CD4-positive, alpha-beta T cell (primary cell): Measurements from ENCODE around the gene CCND3. TPM values are rescaled to one million over a fixed set of nuclear protein-coding genes. Genes with fewer than 3 reads are reported as not detected.
A peak's percentile ranks its signal among the peaks of the same experiment; 100 is the strongest.

Source experiments
- ATAC-seq: fragments of 200-7000 bp; cut with Tn5 transposase; one replicate; pipeline ENCODE4 v1.10.0; 2022; ENCODE audit warnings: mild to moderate bottlenecking; ENCODE audit not compliant: poor library complexity
- CTCF ChIA-PET: fragments of 350-600 bp; sonication (Branson Sonifier 250); formaldehyde crosslinking; loops from one replicate; lab custom pipeline; 2021; ENCODE audit warnings: antibody characterized with exemption, inconsistent platforms; lab: Charles Lee
- POLR2A ChIA-PET: fragments of 350-600 bp; sonication (Branson Sonifier 250); formaldehyde crosslinking; loops from one replicate; lab custom pipeline; 2021; ENCODE audit warnings: antibody characterized with exemption, inconsistent platforms; lab: Charles Lee
- DNase-seq, 14 experiments: peaks; one replicate each; pipeline ENCODE4 v3.0.0-alpha.2; 2013 to 2020; ENCODE audit warnings: mixed read lengths in 2 of 14
- H3K27ac ChIP-seq, 2 donors: one replicate each; pipeline versions ENCODE4 v1.5.1 to v1.7.0; 2013; ENCODE audit warnings: low read length in 2 of 2, low read depth in 1 of 2, mild to moderate bottlenecking in 1 of 2
- H3K27me3 ChIP-seq, 2 experiments: 1 replicate in 1 of 2; 2 replicates in 1 of 2; pipeline versions ENCODE4 v1.6.1 to v1.7.0; 2013; ENCODE audit warnings: low read length in 2 of 2, control low read depth in 1 of 2, mild to moderate bottlenecking in 1 of 2, moderate library complexity in 1 of 2; ENCODE audit not compliant: insufficient read depth in 2 of 2, control insufficient read depth in 1 of 2
- H3K36me3 ChIP-seq: one replicate; pipeline ENCODE4 v1.6.1; 2013; ENCODE audit warnings: low read length, control low read depth; ENCODE audit not compliant: insufficient read depth
- H3K4me1 ChIP-seq: one replicate; pipeline ENCODE4 v1.6.1; 2013; ENCODE audit warnings: low read length, control low read depth; ENCODE audit not compliant: insufficient read depth
- H3K4me3 ChIP-seq: one replicate; pipeline ENCODE4 v1.5.1; 2013; ENCODE audit warnings: mild to moderate bottlenecking, low read length, moderate library complexity
- H3K9me3 ChIP-seq, 2 experiments: 1 replicate in 1 of 2; 2 replicates in 1 of 2; pipeline versions ENCODE4 v1.6.1 to v1.7.0; 2013; ENCODE audit warnings: low read length in 2 of 2, mild to moderate bottlenecking in 2 of 2, control low read depth in 1 of 2, moderate library complexity in 1 of 2; ENCODE audit not compliant: control insufficient read depth in 1 of 2, insufficient read depth in 1 of 2
- H3K27ac Mint-ChIP-seq: one replicate; pipeline ENCODE4 v1.8.0; 2020; ENCODE audit warnings: mixed read lengths
- H3K27me3 Mint-ChIP-seq: one replicate; pipeline ENCODE4 v1.8.0; 2021; ENCODE audit warnings: mixed read lengths
- H3K36me3 Mint-ChIP-seq: one replicate; pipeline ENCODE4 v1.8.0; 2021; ENCODE audit warnings: low read depth, mixed read lengths
- H3K4me1 Mint-ChIP-seq: one replicate; pipeline ENCODE4 v1.8.0; 2021; ENCODE audit warnings: low read depth, mixed read lengths
- H3K4me3 Mint-ChIP-seq: one replicate; pipeline ENCODE4 v1.8.0; 2020; ENCODE audit warnings: mild to moderate bottlenecking, mixed read lengths
- H3K9me3 Mint-ChIP-seq: one replicate; pipeline ENCODE4 v1.8.0; 2020; ENCODE audit warnings: mixed read lengths
- CTCF ChIP-seq: fragments of 200-600 bp; IDR thresholded peaks from one replicate; pipeline ENCODE4 v1.8.0; 2022; ENCODE audit warnings: antibody characterized with exemption, mild to moderate bottlenecking
- intact Hi-C, 2 experiments: fragments of 100-400 bp; cut with DNase I in 1 of 2; cut with micrococcal nuclease in 1 of 2; formaldehyde crosslinking; loops; one replicate each; pipeline versions ENCODE4 v1.15.1 to v1.9.0; 2023 to 2025; cut with DNase I, micrococcal nuclease
- total RNA-seq, 174 experiments: library from RNA in 2 of 174; stranded (reverse) in 2 of 174; gene quantifications; one replicate each; pipeline ENCODE4 v1.2.3 and lab custom pipeline; 2021 to 2026

Gene CCND3
- total RNA-seq, 2 experiments from 2014 or later: 247 to 248 TPM

DNA sequence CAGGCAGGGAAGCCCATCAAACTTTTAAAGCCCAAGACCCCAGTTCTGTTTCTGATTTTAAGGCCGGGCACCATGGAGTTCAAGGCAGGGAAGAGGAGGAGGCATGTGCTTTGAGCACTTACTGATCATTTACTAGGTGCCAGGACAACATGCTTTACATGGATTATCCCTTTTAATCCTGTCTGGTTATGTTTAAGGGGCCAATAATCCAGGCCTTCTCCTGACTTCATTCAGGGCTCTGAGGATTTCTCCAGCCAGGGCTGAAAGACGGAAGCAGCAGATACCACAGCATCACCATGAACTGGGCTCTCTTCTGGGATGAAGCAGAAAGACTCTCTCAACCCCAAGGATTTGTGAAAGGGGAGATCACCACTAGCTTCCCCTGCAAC lies 4.1 kb downstream of the CCND3 start:
- Mint-ChIP-seq H3K4me3 (peak overlapping the region; percentile 97), H3K27me3 (no peaks in the 10 kb centered on the region), H3K4me1 (peaks cover 77% of the 10 kb centered on the region), H3K27ac (peak overlapping the region; percentile 93), H3K9me3 (no peaks in the 10 kb centered on the region), H3K36me3 (peaks cover 80% of the 10 kb centered on the region)
- no peak for TF ChIP-seq CTCF
- H3K4me3 ChIP-seq: peak overlapping the region; percentile 96
- H3K27ac ChIP-seq: peak overlapping the region; percentile 64 to 68
- CTCF ChIA-PET: interaction anchor here (1.2 to 7.7 kb wide), 6 partner anchors 13 to 167 kb away, joined by 3 to 84 read pairs (median 9); partner anchors contain the start of genes BYSL, MED20 and TOMM6
- DNase-seq (no peak), ATAC-seq (no peak)
- POLR2A ChIA-PET: interaction anchor here (0.6 to 9.1 kb wide), 8 partner anchors 8 to 694 kb away, joined by 3 to 168 read pairs (median 6); partner anchors contain the start of genes TAF8 and TOMM6
- H3K4me1 ChIP-seq: peaks cover 80% of the 10 kb centered on the region
- H3K36me3 ChIP-seq: peaks cover 63% of the 10 kb centered on the region
- no peaks in the 10 kb centered on the region for H3K27me3 ChIP-seq
- H3K9me3 ChIP-seq: no peaks in the 10 kb centered on the region
- intact Hi-C loops: loop anchor here (2.0 to 5.0 kb wide), 6 partner anchors 13 to 150 kb away; partner anchors contain the start of genes TOMM6 (in 1 of the 2) and USP49 (in 1 of the 2)

GRCh38 chr6:41936073-41936837 lies 5.4 kb downstream of the CCND3 start:
- Mint-ChIP-seq H3K27me3 (no peaks in the 10 kb centered on the region), H3K36me3 (peaks cover 85% of the 10 kb centered on the region), H3K4me1 (peaks cover 75% of the 10 kb centered on the region), H3K9me3 (no peaks in the 10 kb centered on the region), H3K4me3 (peak overlapping the region; percentile 85), H3K27ac (peak overlapping the region; percentile 93)
- Histone ChIP-seq H3K27ac (peak overlapping the region; percentile 63 to 64), H3K4me3 (peak overlapping the region; percentile 21), H3K27me3 (no peaks in the 10 kb centered on the region), H3K9me3 (no peaks in the 10 kb centered on the region), H3K36me3 (peaks cover 75% of the 10 kb centered on the region), H3K4me1 (peaks cover 73% of the 10 kb centered on the region)
- ATAC-seq: peak; percentile 53
- intact Hi-C loops: loop anchor here (1.0 to 5.0 kb wide), 9 partner anchors 15 to 149 kb away; partner anchors contain the start of genes TOMM6 (in 2 of the 2), BYSL (in 1 of the 2), MED20 (in 1 of the 2) and USP49 (in 1 of the 2)
- ChIA-PET CTCF (interaction anchor here (0.7 to 7.7 kb wide), 12 partner anchors 13 to 168 kb away, joined by 3 to 84 read pairs (median 4); partner anchors contain the start of genes BYSL, MED20 and TOMM6), POLR2A (interaction anchor here (1.0 to 9.1 kb wide), 7 partner anchors 7 to 109 kb away, joined by 3 to 168 read pairs (median 13); partner anchors contain the start of genes BYSL, MED20 and TAF8)
- DNase-seq: peak; percentile 32 to 95 (median 54)
- peak; percentile 77 for TF ChIP-seq CTCF

GRCh38 chr6:41935685-41936072 lies 5.9 kb downstream of the CCND3 start:
- peaks cover 89% of the 10 kb centered on the region for H3K36me3 Mint-ChIP-seq

More at GRCh38 chr6:41935685-41936072, 5.9 kb downstream of the CCND3 start:
- Mint-ChIP-seq H3K27me3 (no peaks in the 10 kb centered on the region), H3K27ac (peak overlapping the region; percentile 93), H3K9me3 (no peaks in the 10 kb centered on the region), H3K4me1 (peaks cover 73% of the 10 kb centered on the region), H3K4me3 (peak overlapping the region; percentile 85)
- ATAC-seq (no peak), DNase-seq (no peak)
- Histone ChIP-seq H3K27ac (peak overlapping the region; percentile 61 to 63), H3K9me3 (no peaks in the 10 kb centered on the region), H3K27me3 (no peaks in the 10 kb centered on the region), H3K4me1 (peaks cover 69% of the 10 kb centered on the region), H3K36me3 (peaks cover 81% of the 10 kb centered on the region), H3K4me3 (peak overlapping the region; percentile 21)
- CTCF ChIA-PET: interaction anchor here (0.7 to 7.7 kb wide), 10 partner anchors 13 to 148 kb away, joined by 3 to 84 read pairs (median 6); partner anchors contain the start of genes BYSL, MED20 and TOMM6
- TF ChIP-seq CTCF: no peak
- POLR2A ChIA-PET: interaction anchor here (1.0 to 9.1 kb wide), 4 partner anchors 11 to 110 kb away, joined by 4 to 168 read pairs (median 9); partner anchors contain the start of genes BYSL, MED20 and TAF8
- intact Hi-C loops: loop anchor here (1.0 to 5.0 kb wide), 9 partner anchors 14 to 148 kb away; partner anchors contain the start of genes TOMM6 (in 2 of the 2), BYSL (in 1 of the 2), MED20 (in 1 of the 2) and USP49 (in 1 of the 2)
